ENCODE results near the gene TSHR. TPM values are rescaled to one million over a fixed set of nuclear protein-coding genes. Genes with fewer than 3 reads are reported as not detected.

The TSHR gene
- total and polyA plus RNA-seq, 2 experiments from 2014 or later = 0.59 to 0.78 TPM

DNA sequence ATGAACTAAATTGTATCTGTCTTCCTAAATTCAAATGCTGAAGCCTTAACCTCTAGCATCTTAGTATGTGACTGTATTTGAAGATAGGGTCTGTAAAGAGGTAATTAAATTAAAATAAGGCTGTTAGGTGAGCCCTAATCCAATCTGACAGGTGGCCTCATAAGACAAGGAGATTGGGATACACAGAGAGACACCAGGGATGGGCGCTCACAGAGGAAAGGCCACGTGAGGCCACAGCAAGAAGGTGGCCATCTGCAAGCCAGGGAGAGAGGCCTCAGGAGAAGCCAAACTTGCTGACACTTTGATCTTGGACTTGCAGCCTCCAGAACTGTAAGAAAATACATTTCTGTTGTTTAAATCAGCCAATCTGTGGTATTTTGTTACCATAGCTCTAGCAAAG is 154.8 kb downstream of the TSHR start:
- Histone ChIP-seq H3K27ac (ENCODE audit: low read depth) (no peak overlapping the region), H3K4me3 (no peak overlapping the region), H3K9me2 (ENCODE audit: insufficient read depth) (peaks cover 3% of the 10 kb centered on the region; the same call in 1 of the 2 replicates), H3F3A (replicated peaks; ENCODE audit: low read depth) (no peaks in the 10 kb centered on the region), H3K36me3 (ENCODE audit: insufficient read depth) (no peaks in the 10 kb centered on the region), H4K20me1 (replicated peaks; ENCODE audit: insufficient read depth) (no peaks in the 10 kb centered on the region), H2AFZ (no peak overlapping the region), H3K4me1 (ENCODE audit: insufficient read depth) (no peaks in the 10 kb centered on the region), H3K79me2 (replicated peaks; ENCODE audit: insufficient read depth) (no peaks in the 10 kb centered on the region), H3K27me3 (ENCODE audit: insufficient read depth) (no peaks in the 10 kb centered on the region), H3K4me2 (no peak overlapping the region)
- Mint-ChIP-seq H3K9me3 (peaks cover 11% of the 10 kb centered on the region; the same call in 1 of the 3 replicates), H3K36me3 (ENCODE audit: low read depth) (0 out of 3 replicates have a peak, but pooled peaks cover 4% of the 10 kb centered on the region), H3K4me3 (no peak overlapping the region), H3K4me1 (peaks cover 4% of the 10 kb centered on the region; the same call in 1 of the 3 replicates), H3K27me3 (ENCODE audit: insufficient read depth, low read depth, poor library complexity) (no peaks in the 10 kb centered on the region), H3K27ac (no peak overlapping the region)
- ATAC-seq (no peak), DNase-seq (ENCODE audit: low spot score) (no peak)
- TF ChIP-seq POLR2AphosphoS5 (IDR thresholded peaks at IDR 0.05; ENCODE audit: low read depth) (no peak), EZH2phosphoT487 (IDR thresholded peaks at IDR 0.05; ENCODE audit: unreplicated experiment) (no peak), NANOG (IDR thresholded peaks at IDR 0.05; ENCODE audit: borderline replicate concordance) (no peak), ZNF331 (CRISPR knock-in tag; IDR thresholded peaks at IDR 0.05; ENCODE audit: low read depth) (no peak), ZNF114 (CRISPR knock-in tag; IDR thresholded peaks at IDR 0.05) (no peak), JUNB (IDR thresholded peaks at IDR 0.05; ENCODE audit: unreplicated experiment) (no peak), CREB1 (CRISPR knock-in tag; IDR thresholded peaks at IDR 0.05; ENCODE audit: low read depth) (no peak), EZH2 (IDR thresholded peaks at IDR 0.05; ENCODE audit: low read depth, unreplicated experiment) (no peak), STAT1 (IDR thresholded peaks at IDR 0.05; ENCODE audit: unreplicated experiment) (no peak)
- TF ChIP-seq, protein P1, sequence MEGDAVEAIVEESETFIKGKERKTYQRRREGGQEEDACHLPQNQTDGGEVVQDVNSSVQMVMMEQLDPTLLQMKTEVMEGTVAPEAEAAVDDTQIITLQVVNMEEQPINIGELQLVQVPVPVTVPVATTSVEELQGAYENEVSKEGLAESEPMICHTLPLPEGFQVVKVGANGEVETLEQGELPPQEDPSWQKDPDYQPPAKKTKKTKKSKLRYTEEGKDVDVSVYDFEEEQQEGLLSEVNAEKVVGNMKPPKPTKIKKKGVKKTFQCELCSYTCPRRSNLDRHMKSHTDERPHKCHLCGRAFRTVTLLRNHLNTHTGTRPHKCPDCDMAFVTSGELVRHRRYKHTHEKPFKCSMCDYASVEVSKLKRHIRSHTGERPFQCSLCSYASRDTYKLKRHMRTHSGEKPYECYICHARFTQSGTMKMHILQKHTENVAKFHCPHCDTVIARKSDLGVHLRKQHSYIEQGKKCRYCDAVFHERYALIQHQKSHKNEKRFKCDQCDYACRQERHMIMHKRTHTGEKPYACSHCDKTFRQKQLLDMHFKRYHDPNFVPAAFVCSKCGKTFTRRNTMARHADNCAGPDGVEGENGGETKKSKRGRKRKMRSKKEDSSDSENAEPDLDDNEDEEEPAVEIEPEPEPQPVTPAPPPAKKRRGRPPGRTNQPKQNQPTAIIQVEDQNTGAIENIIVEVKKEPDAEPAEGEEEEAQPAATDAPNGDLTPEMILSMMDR (conservative IDR thresholded peaks at IDR 0.05; ENCODE audit: low read depth in 2 of 2) = no peak
- TF ChIP-seq, protein P2, sequence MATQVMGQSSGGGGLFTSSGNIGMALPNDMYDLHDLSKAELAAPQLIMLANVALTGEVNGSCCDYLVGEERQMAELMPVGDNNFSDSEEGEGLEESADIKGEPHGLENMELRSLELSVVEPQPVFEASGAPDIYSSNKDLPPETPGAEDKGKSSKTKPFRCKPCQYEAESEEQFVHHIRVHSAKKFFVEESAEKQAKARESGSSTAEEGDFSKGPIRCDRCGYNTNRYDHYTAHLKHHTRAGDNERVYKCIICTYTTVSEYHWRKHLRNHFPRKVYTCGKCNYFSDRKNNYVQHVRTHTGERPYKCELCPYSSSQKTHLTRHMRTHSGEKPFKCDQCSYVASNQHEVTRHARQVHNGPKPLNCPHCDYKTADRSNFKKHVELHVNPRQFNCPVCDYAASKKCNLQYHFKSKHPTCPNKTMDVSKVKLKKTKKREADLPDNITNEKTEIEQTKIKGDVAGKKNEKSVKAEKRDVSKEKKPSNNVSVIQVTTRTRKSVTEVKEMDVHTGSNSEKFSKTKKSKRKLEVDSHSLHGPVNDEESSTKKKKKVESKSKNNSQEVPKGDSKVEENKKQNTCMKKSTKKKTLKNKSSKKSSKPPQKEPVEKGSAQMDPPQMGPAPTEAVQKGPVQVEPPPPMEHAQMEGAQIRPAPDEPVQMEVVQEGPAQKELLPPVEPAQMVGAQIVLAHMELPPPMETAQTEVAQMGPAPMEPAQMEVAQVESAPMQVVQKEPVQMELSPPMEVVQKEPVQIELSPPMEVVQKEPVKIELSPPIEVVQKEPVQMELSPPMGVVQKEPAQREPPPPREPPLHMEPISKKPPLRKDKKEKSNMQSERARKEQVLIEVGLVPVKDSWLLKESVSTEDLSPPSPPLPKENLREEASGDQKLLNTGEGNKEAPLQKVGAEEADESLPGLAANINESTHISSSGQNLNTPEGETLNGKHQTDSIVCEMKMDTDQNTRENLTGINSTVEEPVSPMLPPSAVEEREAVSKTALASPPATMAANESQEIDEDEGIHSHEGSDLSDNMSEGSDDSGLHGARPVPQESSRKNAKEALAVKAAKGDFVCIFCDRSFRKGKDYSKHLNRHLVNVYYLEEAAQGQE (IDR thresholded peaks at IDR 0.05; ENCODE audit: unreplicated experiment) = no peak
- TF ChIP-seq, protein P3, sequence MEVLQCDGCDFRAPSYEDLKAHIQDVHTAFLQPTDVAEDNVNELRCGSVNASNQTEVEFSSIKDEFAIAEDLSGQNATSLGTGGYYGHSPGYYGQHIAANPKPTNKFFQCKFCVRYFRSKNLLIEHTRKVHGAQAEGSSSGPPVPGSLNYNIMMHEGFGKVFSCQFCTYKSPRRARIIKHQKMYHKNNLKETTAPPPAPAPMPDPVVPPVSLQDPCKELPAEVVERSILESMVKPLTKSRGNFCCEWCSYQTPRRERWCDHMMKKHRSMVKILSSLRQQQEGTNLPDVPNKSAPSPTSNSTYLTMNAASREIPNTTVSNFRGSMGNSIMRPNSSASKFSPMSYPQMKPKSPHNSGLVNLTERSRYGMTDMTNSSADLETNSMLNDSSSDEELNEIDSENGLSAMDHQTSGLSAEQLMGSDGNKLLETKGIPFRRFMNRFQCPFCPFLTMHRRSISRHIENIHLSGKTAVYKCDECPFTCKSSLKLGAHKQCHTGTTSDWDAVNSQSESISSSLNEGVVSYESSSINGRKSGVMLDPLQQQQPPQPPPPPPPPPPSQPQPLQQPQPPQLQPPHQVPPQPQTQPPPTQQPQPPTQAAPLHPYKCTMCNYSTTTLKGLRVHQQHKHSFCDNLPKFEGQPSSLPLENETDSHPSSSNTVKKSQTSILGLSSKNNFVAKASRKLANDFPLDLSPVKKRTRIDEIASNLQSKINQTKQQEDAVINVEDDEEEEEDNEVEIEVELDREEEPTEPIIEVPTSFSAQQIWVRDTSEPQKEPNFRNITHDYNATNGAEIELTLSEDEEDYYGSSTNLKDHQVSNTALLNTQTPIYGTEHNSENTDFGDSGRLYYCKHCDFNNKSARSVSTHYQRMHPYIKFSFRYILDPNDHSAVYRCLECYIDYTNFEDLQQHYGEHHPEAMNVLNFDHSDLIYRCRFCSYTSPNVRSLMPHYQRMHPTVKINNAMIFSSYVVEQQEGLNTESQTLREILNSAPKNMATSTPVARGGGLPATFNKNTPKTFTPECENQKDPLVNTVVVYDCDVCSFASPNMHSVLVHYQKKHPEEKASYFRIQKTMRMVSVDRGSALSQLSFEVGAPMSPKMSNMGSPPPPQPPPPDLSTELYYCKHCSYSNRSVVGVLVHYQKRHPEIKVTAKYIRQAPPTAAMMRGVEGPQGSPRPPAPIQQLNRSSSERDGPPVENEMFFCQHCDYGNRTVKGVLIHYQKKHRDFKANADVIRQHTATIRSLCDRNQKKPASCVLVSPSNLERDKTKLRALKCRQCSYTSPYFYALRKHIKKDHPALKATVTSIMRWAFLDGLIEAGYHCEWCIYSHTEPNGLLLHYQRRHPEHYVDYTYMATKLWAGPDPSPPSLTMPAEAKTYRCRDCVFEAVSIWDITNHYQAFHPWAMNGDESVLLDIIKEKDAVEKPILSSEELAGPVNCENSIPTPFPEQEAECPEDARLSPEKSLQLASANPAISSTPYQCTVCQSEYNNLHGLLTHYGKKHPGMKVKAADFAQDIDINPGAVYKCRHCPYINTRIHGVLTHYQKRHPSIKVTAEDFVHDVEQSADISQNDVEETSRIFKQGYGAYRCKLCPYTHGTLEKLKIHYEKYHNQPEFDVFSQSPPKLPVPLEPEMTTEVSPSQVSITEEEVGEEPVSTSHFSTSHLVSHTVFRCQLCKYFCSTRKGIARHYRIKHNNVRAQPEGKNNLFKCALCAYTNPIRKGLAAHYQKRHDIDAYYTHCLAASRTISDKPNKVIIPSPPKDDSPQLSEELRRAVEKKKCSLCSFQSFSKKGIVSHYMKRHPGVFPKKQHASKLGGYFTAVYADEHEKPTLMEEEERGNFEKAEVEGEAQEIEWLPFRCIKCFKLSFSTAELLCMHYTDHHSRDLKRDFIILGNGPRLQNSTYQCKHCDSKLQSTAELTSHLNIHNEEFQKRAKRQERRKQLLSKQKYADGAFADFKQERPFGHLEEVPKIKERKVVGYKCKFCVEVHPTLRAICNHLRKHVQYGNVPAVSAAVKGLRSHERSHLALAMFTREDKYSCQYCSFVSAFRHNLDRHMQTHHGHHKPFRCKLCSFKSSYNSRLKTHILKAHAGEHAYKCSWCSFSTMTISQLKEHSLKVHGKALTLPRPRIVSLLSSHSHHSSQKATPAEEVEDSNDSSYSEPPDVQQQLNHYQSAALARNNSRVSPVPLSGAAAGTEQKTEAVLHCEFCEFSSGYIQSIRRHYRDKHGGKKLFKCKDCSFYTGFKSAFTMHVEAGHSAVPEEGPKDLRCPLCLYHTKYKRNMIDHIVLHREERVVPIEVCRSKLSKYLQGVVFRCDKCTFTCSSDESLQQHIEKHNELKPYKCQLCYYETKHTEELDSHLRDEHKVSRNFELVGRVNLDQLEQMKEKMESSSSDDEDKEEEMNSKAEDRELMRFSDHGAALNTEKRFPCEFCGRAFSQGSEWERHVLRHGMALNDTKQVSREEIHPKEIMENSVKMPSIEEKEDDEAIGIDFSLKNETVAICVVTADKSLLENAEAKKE (CRISPR knock-in tag; IDR thresholded peaks at IDR 0.05) = no peak
- TF ChIP-seq, protein P4, sequence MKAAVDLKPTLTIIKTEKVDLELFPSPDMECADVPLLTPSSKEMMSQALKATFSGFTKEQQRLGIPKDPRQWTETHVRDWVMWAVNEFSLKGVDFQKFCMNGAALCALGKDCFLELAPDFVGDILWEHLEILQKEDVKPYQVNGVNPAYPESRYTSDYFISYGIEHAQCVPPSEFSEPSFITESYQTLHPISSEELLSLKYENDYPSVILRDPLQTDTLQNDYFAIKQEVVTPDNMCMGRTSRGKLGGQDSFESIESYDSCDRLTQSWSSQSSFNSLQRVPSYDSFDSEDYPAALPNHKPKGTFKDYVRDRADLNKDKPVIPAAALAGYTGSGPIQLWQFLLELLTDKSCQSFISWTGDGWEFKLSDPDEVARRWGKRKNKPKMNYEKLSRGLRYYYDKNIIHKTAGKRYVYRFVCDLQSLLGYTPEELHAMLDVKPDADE (IDR thresholded peaks at IDR 0.05) = no peak
